Renal cortex interstitium (tissue), 11 donors: ENCODE data around the gene MAP2. TPM values are rescaled to one million over a fixed set of nuclear protein-coding genes. Genes with fewer than 3 reads are reported as not detected.

ENCODE experiments used
- DNase-seq, 11 donors: peaks; one replicate each; pipeline ENCODE4 v3.0.0-alpha.2; 2013; ENCODE audit warnings: low read depth in 9 of 11, low spot score in 4 of 11; ENCODE audit errors: extremely low read depth in 1 of 11
- polyA plus RNA-seq, 3 donors: library from polyadenylated mRNA; unstranded; fragments of 120-200 nt; gene quantifications; one replicate each; pipeline ENCODE4 v1.2.1, GENCODE V29; 2013; ENCODE audit not compliant: insufficient read length in 3 of 3

Gene MAP2
- polyA plus RNA-seq, 3 donors, result 32.2 to 36.6 (median 33.0) TPM

- DNase-seq, result no peak
These were observed 12.1 kb upstream of the MAP2 start for GRCh38 chr2:209411718-209412117.

DNA sequence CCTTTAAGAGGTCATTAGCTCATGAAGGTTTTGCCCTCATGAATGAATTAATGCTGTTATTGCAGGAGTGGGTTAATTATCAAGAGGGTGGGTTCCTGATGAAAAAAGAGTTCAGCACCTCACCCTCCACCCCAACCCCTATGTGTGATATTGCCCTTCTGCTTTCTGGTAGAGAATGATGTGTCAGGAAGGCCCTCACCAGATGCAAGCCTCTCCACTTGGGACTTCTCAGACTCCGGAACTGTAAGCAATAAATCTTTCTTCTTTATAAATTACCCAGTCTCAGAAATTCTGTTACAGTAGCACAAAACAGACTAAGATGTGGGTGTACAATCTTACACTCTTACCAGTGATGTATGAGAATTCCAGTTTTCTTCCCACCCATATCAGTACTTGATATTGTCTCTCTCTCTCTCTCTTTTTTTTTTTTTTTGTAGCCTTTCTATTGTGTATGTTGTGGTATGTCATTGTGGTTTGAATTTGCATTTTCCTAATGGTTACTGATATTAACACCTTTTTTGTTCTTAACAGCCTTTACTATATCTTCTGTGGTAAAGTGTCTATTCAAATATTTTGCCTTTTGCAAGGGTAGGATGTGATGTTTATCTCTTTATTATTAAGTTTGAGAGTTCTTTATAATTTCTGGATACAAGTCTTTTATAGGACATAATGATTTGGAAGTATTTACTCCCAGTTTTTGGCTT is 10.4 kb upstream of the MAP2 start:
- no peak for DNase-seq

DNA sequence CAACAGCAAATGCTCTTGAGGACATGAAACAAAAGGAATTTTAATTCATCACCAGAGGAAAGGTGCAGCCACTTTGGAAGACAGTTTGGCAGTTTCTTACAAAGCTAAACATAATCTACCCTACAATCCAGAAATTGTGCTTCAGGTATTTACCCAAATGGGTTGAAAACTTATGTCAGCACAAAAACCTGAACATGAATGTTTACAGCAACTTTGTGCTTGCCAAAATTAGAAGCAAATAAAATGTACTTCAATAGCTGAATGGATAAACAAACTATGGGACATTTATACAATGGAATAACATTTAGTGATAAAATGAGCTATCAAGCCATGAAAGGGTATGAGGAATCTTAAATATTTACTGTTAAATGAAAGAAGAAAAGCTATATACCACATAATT is 6.9 kb upstream of the MAP2 start:
- no peak for DNase-seq

DNA sequence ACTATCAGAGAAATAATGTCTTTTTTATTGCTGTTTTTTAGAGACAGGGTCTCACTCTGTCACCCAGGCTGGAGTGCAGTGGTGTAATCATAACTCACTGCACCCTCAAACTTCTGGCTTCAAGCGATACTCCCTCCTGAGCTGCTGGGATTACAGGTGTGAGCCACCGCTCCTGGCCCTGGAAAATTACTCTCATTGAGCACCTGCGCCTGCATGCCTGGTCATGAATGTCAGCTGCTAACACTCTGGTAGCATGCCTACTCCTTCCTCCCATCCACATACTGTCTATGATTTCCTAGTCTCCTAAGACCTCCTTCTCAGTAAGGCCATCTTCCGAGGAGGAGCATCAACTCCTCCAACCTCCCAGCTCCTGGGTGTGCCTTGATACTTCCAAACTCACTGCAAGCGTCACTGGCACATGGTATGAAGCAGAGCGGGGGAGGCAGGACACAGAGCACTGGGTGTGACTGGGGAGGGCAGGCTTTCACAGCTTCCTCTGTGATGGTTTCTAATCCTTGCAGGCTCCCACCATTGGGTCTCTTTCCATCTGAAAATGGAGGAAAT is 1.6 kb upstream of the MAP2 start:
- DNase-seq, result no peak

- DNase-seq, result peak in 1 of 11 donors; percentile 18
These were observed 403 bp downstream of the MAP2 start for GRCh38 chr2:209424199-209424701.

DNA sequence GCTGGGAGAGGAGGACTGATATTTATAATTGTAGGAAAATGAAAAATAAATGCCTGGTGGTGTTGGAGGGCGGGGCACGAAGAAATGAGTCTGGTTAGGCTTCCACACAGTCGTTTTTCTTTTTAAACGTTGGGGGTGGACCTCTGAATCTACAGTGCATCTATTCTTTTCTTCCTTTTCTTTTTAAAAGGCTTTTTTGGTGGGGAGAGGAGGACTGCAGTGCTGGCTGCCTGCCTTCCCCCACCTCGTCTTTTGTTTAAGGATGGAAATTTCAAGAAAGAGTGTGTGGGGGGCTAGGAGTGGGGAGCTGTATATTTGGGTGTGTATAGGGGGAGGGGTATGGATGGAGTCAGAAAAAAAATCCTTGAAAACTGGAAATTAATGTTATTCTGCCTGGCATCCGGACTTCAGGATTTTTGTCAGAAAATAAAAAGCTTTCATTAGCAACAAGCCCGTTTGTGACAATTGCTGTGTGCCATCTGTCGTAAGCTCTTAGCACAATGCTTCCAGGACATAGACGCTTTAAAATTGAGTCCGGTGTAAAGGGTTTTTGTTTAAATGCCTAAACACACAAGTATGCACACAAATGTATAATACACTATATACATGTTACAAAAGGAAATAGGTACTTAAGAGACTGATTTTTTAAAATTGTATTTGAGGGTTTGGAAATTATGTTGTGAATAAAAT is 1.1 kb downstream of the MAP2 start:
- no peak for DNase-seq

DNA sequence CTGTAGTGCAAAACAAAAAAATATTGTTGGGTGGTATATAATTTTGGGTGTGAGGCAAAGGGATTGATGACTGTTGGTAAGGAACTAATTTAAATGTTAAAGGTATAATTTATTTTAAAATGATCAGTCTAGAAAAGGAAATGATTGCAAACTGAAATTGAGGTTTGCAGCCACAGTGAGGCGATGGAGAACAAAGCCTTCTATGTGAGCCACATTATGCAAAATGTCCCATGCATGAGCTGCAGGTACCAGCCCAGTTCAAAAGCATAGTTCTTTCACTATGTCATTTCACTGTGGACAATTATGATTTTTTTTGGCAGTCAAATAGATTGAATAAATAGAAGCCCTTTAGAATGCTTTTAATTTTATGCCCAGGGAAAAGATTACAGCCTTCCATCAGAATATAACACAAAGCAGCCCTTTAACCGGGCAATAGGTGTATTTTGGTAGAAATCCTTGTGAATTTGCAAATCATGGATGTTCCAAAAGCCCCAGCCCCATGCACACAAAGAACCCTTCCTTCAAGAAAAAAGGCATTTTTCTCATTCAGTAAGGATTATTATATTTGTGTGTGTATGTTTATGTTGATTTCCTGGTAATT is 1.7 kb downstream of the MAP2 start:
- peak in 5 of 11 donors; percentile 22 to 58 (median 32) for DNase-seq

GRCh38 chr2:209426432-209426831 is 2.6 kb downstream of the MAP2 start:
- peak in 1 of 11 donors; percentile 50 for DNase-seq

DNA sequence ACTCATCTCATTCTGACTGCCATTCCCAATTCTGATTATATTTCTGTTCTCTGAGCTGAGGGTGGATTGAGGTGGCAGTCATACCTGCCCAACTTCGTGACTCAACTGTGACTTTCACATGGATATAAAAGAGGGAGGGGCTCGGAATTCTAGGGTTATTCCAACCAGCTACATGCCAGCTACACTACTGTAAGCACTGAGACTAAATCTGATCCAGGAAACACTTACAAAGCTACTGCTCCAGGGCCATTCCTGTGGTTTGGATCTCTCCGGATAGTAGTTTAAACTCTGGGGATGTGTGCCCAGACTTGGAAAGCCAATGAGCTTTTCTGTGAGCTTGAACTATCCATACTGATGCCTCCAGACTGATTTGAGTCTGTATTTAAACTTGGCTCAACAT is 7.9 kb downstream of the MAP2 start:
- no peak for DNase-seq

DNA sequence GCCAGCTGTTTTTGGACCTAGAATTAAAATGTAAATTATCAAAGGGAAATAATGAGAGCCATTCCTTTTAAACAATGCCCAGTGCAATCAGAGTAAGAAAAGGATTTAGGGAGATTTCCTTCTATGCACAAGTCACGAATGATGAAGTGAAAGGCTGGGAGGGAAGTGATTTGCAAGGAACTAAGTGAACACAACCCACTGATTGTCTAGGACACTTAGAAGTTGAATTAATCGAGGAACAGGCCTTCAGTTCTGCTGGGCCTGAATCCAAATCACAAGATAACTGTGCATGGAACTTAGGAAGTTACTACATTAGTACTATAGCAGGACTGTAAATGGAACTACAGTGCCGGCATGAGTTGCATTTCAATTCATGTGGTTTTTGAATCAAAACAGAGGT is 17.7 kb downstream of the MAP2 start:
- DNase-seq, result no peak

- DNase-seq, result no peak
These were observed 19.1 kb downstream of the MAP2 start for GRCh38 chr2:209442939-209443338.

GRCh38 chr2:209445485-209445884 is 21.6 kb downstream of the MAP2 start:
- no peak for DNase-seq

DNA sequence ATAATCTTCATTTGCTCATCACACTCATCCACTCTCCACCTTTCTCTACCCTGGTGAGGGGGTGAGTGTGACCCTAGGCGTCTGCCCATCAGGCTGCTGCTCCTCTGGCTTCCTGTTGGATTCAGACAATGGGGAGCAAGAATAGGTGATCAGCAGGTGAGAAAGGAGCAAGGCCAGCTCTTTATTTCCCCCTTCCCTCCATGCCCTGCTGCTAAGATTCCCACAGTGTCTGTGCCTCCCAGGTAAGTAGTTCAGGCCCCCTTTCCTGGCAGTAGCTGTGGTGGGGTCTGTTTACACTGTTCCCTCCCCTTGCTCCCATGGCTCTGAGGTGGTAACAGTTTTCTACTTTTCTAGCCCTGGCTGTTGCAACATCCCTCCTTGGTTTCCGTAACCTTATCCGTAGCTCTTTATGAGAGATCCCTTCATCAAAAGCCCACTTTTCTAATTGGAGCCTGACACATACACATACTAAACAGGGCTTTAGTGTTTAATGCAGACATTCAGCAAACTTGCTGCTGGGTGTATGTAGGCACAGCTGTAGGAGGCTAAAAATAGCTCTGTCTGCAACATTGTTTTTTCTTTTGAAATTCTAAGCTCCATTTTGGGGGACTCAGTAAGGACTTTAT is 27.5 kb downstream of the MAP2 start:
- no peak for DNase-seq

DNA sequence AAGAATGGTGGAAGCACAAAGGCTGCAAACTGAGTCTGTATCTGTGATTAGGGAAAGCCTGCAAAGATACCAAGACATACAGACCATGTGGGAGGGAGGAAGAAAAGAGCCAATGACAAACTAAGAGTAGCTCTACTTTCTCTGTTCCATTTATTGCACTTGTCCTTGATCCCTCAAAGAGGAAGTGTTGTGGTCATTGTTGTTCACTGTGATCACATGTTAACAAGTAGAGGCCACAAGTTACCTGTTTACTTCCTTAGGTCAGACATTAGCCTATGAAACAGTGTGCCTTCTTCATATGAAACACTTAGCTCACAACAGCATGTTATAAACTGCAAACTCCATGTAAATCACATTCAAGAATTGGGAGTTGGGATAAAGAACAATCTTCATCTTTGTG is 32.6 kb downstream of the MAP2 start:
- DNase-seq, result no peak

DNA sequence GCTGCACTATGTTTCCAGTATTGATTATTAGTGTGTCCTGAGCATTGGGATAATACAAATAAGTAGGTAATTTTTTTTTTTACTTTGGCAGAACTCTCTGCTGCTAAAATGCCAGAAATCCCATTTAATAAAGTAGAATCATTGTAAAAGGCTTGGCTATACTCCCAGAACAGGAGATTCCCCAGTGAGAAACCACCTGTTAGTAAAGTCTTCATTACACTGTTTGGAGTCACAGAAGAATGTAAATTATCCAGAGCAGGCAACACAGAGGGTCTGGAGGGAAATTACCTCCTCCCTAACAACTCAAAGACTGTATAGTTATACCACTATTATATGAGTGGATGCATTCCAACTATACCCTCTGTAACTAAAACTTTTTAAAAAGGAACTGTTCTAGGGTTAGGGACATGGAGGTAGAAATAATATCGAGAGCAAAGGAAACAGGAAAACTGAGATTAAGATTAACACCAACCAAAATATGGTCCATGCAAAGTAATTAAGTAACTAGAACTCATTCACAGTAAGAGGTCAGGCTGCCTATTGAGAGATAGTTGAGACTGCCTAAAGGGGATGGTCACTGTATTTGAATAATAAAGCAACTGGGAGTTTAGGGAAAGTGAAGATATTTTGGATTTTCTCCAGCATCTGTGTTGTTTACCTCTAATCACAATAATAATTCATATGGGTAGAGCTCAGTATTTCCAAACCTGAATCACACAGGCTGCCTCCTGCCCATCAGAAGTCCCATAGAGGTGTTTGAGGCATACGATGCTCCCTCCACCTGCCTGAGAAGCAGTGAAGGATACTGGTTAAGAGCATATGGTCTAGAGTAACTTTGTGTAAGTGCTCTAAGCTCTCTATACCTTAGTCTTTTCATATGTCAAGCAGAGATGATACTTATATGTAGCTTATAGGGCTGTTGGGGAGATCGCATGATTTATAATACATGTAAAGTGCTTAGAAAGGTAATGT is 34.4 kb downstream of the MAP2 start:
- no peak for DNase-seq

GRCh38 chr2:209459359-209459758 is 35.5 kb downstream of the MAP2 start:
- no peak for DNase-seq

- DNase-seq, result no peak
These were observed 36.4 kb downstream of the MAP2 start for GRCh38 chr2:209460151-209460761.

DNA sequence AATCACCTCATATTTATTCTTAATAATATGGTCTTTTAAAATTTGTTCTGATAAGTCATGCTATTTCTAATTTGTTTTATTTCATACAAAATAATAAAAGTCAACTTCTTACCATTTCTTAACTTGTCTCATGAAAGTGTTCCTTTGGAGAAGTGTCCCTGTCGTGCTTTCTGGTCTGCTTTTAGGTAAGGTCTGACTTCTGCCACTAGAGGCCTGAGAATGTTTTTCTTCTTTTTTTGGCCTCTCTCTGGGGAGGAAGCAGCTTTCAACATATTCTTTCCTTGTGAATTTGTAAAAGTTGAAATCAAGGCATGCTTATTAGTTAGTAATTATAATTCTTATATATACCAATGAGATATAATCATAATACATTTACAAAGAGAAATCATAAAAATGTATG is 39.4 kb downstream of the MAP2 start:
- DNase-seq, result no peak
